ENCODE data around the gene IRGQ.

- TF ChIP-seq POLR2A (IDR thresholded peaks at IDR 0.05; ENCODE audit: low read depth, low read length) (no peak), POLR2AphosphoS5 (IDR thresholded peaks at IDR 0.05; ENCODE audit: low read depth, low read length) (no peak), SPI1 (IDR thresholded peaks at IDR 0.05; ENCODE audit: low read depth, low read length) (no peak), TAF1 (IDR thresholded peaks at IDR 0.05; ENCODE audit: low read depth, low read length) (no peak), POU2F2 (IDR thresholded peaks at IDR 0.05; ENCODE audit: low read depth, low read length) (no peak), PAX5 (IDR thresholded peaks at IDR 0.05; ENCODE audit: insufficient read depth, low read length, severe bottlenecking) (no peak)
Measured at GRCh38 chr19:43610493-43610892, 14.6 kb upstream of the IRGQ start.

Data from GM12891 (cell line).